ENCODE measurements around the gene MSMB. TPM values are rescaled to one million over a fixed set of nuclear protein-coding genes. Genes with fewer than 3 reads are reported as not detected.
A peak's percentile ranks its signal among the peaks of the same experiment; 100 is the strongest.

Gene MSMB
- total RNA-seq, 1 donor from 2014 or later, result not detected

DNA sequence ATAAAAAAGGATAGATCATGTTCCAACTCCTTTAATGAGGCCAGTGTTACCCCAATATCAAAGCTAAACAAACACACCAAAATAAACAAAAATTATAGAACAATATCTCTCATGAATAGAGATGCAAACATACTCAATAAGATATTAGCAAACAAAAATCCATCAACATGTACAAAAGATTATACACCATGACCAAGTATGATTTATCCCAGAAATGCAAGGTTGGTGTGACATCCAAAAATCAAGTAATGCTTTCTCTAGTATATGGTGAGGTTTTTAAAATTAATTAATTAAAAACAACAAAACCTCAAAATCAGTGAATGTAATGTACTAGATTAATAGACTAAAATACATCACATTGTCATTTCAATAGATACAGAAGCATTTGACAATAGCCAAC lies 11.0 kb upstream of the MSMB start:
- H3K36me3 Mint-ChIP-seq (ENCODE audit: low read depth, unreplicated experiment), result no peaks in the 10 kb centered on the region

DNA sequence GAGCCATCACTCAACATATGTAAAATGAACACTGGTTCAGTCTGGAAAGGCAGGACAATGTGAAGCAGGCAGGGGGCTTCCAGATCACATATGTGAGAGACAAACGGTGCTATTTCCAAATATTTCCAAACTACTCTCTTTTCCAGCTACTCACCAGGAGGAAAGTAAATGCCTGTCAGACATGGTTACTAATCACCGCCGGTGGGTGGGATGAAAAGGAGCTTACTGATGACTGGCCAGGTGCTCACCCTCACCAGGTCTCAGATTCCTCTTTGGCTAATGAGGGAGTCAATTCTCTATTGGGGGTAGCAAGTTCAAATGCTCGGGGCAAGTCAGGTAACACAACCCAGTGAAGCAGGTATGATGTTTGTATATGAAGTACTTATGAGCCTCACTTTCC lies 9.7 kb upstream of the MSMB start:
- Mint-ChIP-seq H3K4me3 (ENCODE audit: unreplicated experiment) (no peak overlapping the region), H3K4me1 (ENCODE audit: unreplicated experiment) (peaks cover 41% of the 10 kb centered on the region), H3K27me3 (ENCODE audit: unreplicated experiment) (peaks cover 7% of the 10 kb centered on the region), H3K27ac (ENCODE audit: unreplicated experiment) (no peak overlapping the region), H3K36me3 (ENCODE audit: low read depth, unreplicated experiment) (no peaks in the 10 kb centered on the region), H3K9me3 (ENCODE audit: unreplicated experiment) (no peaks in the 10 kb centered on the region)
- TF ChIP-seq, protein P1, sequence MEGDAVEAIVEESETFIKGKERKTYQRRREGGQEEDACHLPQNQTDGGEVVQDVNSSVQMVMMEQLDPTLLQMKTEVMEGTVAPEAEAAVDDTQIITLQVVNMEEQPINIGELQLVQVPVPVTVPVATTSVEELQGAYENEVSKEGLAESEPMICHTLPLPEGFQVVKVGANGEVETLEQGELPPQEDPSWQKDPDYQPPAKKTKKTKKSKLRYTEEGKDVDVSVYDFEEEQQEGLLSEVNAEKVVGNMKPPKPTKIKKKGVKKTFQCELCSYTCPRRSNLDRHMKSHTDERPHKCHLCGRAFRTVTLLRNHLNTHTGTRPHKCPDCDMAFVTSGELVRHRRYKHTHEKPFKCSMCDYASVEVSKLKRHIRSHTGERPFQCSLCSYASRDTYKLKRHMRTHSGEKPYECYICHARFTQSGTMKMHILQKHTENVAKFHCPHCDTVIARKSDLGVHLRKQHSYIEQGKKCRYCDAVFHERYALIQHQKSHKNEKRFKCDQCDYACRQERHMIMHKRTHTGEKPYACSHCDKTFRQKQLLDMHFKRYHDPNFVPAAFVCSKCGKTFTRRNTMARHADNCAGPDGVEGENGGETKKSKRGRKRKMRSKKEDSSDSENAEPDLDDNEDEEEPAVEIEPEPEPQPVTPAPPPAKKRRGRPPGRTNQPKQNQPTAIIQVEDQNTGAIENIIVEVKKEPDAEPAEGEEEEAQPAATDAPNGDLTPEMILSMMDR (IDR thresholded peaks at IDR 0.05; ENCODE audit: unreplicated experiment), result no peak
- DNase-seq (ENCODE audit: low spot score), result no peak

More for the DNA sequence above, 11.0 kb upstream of the MSMB start:
- Mint-ChIP-seq H3K9me3 (ENCODE audit: unreplicated experiment) (no peaks in the 10 kb centered on the region), H3K27me3 (ENCODE audit: unreplicated experiment) (peaks cover 7% of the 10 kb centered on the region), H3K27ac (ENCODE audit: unreplicated experiment) (no peak overlapping the region), H3K4me3 (ENCODE audit: unreplicated experiment) (no peak overlapping the region), H3K4me1 (ENCODE audit: unreplicated experiment) (peaks cover 29% of the 10 kb centered on the region)
- DNase-seq (ENCODE audit: low spot score), result no peak
- TF ChIP-seq, protein P1 (IDR thresholded peaks at IDR 0.05; ENCODE audit: unreplicated experiment), result no peak

DNA sequence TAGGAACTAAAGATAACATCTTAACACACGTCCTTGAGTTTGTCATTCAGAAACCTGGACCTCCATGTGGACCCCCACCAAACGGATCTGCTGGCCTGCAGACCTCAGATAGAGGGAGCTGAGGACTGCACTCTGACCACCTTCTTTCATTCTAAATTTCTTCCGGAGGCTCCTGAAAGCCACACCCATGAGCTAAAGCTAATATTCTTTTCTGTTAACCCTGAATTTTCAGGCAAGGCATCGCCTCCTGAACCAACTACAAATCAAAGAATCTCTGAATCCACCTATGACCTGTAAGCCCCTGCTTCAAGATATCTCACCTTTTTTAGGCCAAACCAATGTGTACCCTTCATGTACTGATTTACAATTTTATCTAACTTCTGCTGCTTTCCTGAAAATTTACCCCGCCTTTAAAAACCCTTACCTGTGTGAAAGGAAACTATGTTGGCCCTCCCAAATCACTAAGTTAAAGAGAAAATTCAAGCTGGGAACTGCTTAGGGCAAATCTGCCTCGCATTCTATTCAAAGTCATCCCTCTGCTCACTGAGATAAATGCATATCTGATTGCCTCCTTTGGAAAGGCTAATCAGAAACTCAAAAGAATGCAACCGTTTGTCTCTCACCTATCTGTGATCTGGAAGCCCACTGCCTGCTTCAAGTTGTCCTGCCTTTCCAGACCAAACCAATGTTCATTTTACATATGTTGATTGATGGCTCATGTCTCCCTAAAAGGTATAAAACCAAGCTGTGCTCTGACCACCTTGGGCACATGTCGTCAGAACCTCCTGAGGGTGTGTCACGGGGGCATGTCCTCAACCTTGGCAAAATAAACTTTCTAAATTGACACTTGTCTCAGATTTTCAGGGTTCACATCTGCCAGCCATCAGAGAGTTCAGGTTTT lies 7.7 kb upstream of the MSMB start:
- Mint-ChIP-seq H3K4me1 (ENCODE audit: unreplicated experiment) (peaks cover 42% of the 10 kb centered on the region), H3K4me3 (ENCODE audit: unreplicated experiment) (peak overlapping the region; percentile 15), H3K27ac (ENCODE audit: unreplicated experiment) (no peak overlapping the region), H3K27me3 (ENCODE audit: unreplicated experiment) (peaks cover 7% of the 10 kb centered on the region), H3K36me3 (ENCODE audit: low read depth, unreplicated experiment) (no peaks in the 10 kb centered on the region), H3K9me3 (ENCODE audit: unreplicated experiment) (no peaks in the 10 kb centered on the region)
- TF ChIP-seq, protein P1 (IDR thresholded peaks at IDR 0.05; ENCODE audit: unreplicated experiment), result no peak
- DNase-seq (ENCODE audit: low spot score), result no peak

DNA sequence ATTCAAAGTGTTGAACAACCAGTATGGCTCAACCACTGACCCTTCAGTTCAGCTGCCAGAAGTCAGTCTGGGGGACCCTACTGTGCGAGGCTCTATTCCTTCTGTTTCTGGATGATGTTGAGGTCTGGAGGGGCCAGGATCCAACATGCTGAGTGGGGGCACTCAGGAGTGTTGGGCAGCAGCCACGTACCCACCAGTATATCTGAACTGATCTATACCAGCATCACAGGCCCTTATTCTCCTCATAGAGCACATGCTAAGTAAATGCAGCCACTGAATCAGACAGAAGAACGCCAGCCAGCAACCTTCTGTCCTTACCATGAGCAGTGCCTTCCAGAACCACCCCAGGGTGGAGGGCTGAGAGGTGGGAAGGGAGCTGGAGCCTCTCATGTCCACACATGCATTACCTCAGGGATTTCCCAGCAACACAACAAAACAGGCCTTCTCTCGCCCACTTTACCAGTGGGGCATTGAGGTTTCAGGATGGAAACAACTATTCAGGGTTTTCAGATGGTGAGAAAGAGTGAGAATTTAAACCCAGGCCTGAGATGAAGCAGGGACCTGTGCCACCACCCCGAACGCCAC lies 6.8 kb upstream of the MSMB start:
- Mint-ChIP-seq H3K36me3 (ENCODE audit: low read depth, unreplicated experiment) (no peaks in the 10 kb centered on the region), H3K27ac (ENCODE audit: unreplicated experiment) (peak overlapping the region; percentile 57), H3K4me1 (ENCODE audit: unreplicated experiment) (peaks cover 42% of the 10 kb centered on the region), H3K9me3 (ENCODE audit: unreplicated experiment) (no peaks in the 10 kb centered on the region), H3K4me3 (ENCODE audit: unreplicated experiment) (no peak overlapping the region), H3K27me3 (ENCODE audit: unreplicated experiment) (peaks cover 7% of the 10 kb centered on the region)
- DNase-seq (ENCODE audit: low spot score), result no peak
- TF ChIP-seq, protein P1 (IDR thresholded peaks at IDR 0.05; ENCODE audit: unreplicated experiment), result no peak

Measured in endothelial cell (in vitro differentiated cells).